DMS 273 (cell line): ENCODE data around the gene KSR1.
A peak's percentile ranks its signal among the peaks of the same experiment; 100 is the strongest.
"Not testable (repeated sequence)": the region's sequence is repeated elsewhere in the genome, so short reads cannot be mapped to it uniquely, and the experiment has no call there.

Source experiments
- DNase-seq: peaks from one replicate; lab custom pipeline; 2025; ENCODE audit not compliant: unreplicated experiment; lab: John Stamatoyannopoulos, UW

KSR1 gene

DNA sequence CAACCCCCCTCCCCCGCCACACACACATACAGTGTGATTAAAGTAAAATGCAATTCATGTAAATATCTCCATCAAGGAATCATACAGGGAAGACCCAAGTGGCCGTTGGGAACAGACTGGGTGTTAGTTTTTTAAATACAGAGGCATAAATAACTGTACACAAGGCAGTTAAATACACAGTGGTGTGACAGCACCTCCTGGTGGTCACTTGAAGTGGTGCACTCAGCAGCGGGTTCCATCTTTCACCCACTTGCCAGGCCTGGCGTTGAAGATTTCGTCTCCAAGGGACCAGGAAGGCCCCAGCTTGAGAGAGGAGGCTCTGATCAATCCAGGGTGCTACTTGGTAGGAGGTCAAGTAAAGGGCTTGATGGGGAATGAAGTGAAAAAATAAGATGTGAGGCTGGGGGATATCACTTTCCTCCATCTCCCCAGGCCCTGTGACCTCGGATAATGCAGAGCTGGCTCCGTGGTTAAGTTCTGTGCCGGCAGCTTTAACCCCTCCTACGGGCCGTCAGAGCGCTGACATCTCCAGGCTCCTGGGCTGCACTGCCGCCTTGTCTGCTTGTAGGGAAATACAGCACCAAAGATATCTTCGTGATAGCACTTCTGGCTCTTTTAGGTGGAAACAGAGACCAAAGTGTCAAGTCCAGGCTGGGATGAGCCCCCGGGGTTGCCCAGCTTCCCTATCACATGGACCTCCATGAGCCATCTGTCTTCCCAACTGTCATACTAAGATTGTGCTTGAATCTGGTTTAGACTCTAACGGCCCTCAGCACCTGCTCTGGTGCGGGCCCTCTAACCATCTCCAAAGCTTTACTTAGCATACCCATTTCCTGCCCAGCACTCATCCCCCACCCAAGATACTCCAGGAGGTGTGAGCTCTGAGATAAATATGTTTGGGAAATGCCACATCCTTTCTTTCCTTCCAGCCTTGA lies 195.4 kb downstream of the KSR1 start:
- peak; percentile 82 for DNase-seq

DNA sequence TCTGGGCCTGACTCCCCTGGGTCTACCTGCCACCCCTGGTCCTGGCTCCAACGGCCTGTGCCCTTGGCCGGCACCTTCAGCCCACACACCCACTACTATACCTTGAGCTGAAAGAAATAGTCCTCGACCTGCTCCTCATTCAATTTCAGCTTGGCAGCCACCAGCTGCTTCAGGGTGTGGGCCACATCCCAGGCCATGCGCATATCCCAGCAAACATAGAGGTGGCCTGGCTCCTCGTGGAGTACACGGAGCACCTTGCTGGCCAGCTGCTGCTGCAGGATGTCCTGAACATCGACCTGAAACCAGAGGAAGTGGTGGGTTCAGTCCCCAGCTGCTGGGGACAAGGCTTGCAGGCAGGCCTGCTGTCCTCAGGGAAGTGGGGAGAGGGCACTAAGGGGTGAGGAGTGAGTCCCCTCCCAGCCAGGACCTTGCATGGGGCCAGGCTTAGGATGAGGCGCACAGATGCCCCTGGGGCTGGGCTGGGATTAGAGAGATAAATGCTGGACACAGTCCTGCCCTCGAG lies 197.3 kb downstream of the KSR1 start:
- DNase-seq, result not testable (repeated sequence)

DNA sequence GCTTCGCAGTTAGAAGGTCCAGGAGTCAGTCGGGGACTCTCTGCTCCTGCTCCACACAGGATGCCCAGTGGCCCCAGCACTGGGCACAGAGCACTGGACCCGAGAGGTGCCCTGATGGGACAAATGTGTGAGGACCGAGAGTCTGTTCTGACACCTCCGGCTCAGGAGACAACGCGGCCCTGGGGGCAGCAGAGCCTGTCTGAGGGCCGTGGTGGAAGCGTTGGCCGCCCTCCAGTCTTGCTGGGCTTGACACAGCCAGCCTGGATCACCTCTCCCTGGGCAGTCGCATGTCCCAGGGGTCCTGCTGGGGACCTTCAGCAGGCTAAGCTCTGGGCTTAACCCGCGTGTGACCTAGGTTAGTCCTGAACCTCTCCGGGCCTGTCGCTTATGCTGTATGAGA lies 197.9 kb downstream of the KSR1 start:
- no peak for DNase-seq

DNA sequence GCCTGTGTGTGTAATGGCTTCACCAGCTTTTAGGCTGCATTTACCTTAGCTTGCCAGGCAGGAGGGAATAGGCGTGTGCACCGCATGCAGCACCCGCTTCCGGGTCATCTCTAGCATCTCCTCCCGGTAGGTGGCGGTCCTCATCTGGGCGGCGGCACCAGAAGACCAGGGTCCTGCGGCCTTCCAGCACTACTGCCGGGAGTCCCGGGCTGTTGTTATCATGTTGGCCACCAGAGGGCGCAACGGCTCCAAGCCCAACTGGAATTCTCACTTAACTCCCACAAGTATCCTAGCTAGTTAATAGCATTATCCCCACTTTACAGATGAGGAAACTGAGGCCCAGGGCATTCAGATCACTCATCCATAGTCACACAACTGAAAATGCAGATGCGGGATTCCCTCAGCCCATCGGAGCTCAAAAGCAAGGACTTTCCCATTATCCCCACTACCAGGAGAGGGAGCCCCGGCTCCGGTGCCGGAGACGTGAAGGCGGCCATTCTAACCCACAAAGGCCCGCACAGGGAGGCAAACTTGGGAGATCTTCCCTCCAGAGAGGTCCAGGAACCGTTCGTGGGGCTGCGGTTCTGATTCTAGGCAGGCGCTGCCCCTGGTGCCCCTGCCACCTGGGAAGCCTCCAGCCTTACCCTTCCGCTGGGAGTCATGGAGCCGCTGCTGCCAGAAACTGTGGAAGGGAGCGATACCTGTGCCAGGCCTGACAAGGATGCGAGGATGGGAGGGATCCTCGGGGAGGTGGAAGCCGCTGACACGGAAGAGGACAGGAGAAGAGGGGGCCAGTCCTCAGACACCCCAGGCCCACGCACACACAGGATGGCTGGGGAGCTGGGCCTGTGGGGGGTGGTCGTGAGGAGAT lies 198.6 kb downstream of the KSR1 start:
- DNase-seq, result peak; percentile 94

DNA sequence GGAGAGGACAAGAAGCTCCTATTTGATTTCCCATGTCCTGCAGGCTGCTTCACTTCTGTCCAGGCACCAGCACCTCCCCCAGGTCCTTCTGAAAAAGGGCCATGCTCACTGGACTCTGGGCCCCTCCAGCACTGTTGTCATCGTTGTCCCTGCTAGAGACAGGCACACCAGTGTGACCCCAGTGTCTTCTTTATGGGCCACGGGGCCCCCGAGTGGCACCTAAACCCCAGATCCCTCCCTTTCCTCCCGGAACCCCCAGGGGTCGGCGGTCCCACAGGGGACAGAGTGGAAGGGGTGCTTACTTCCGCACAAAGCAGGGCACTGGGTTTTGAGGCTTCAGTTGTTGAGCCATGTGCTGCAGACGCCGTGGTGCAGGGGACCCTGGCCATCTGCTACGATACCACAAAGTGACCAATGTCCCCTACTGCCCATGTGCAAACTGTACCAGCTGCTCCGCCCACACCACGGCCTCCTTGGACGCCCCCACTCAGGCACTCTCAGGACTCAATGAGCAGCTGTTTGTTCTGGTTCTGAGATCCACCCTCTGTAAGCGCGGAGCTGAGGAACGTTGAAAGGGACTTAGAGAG lies 199.4 kb downstream of the KSR1 start:
- not testable (repeated sequence) for DNase-seq

DNA sequence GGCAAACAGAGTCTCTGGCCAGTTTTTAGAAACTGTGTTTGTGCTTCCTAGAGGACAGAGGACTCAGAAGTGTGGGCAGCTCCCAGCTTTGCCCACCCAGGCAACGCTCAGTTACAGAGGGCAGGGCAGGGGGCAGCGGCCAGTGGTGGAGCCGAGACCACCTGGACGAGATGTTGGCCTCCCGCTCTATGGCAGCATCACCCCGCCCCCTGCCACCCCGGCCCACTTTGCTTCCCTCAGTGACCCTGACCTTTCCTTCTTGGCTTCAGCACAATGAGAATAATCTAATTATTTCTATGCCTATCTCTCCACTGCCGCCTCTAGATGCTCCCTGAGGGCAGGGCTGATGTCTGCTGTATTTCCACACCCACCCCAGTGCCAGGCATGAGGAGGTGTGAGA lies 200.4 kb downstream of the KSR1 start:
- not testable (repeated sequence) for DNase-seq

DNA sequence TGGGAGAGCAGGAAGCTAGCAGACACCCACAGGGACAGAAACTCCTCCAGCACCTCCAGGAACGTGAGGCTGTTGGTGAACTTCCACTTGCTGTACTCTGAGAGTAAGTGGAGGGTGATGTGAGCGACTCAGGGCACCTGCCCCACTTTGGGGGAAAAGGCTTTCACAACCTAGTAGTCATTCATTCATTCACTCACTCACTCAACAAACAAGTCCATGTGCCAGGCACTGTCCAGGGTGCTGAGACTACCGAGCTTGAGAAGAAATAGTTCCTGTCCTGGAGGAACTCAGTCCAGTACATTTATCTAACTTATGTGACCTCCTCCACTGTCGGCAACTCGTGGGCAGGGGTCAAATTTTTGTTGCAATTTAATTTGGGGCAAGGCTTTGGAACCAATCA lies 201.4 kb downstream of the KSR1 start:
- DNase-seq, result peak; percentile 39

DNA sequence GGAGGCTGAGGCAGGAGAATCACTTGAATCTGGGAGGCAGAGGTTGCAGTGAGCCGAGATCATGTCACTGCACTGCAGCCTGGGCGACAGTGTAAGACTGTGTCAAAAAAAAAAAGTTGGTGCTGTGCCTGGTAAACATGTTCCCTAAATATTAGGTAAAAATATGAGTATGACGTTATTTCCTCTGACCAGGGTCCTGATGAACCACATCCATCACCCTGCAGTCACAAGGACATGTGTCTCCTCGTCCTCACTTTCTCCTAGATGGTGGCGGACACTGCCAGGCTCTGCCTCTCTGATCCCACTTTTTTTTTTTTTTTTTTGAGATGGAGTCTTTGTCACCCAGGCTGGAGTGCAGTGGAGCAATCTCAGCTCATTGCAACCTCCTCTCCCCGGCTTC lies 203.4 kb downstream of the KSR1 start:
- DNase-seq, result no peak

DNA sequence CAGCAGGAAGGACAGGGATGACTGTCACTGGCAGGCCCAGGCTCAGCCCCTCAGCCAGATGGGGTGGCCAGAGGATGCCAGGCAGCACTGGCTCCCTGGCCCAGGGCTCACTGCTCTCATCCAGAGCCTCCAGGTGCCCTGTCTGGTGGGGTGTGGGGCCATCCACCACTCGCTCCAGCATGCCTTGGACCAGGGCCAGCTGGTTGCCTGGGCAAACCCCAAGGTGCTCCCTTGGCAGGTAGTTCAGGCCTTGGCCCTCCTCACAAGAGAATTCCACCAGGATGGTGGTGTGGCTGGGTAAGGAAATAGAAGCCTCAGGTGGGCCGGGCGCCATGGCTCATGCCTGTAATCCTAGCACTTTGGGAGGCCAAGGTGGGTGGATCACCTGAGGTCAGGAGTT lies 204.2 kb downstream of the KSR1 start:
- no peak for DNase-seq

DNA sequence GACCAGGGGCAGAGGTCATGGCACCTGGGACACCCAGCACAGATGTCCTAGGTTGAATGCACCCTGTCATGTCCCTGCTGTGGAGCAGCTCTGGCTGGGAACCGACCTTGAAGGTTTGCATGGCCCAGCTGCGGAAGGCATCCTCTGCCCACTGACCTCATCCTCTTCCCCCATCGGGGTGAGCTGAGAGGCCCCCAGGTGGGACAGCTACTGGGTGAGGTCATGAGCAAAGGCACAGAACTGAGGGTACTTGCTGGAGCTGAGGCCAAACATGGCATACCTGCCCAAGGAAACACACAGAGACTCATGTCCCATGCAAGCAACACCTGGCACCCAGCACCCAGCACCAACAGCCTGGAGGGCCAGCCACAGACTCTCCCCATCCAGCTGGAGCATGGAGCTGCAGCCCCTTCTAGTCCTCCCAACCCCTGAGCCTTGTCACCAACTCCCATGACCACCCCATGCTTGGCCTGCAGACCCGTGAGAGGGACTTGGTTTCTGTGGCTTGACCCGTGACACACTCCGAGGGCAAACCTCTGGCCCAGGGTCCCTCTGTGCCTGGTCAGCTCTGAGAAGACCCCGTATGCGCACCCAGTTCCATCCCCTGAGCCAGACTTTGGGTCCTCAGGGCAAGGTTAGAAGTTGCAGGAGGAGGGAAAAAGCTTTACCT lies 207.8 kb downstream of the KSR1 start:
- no peak for DNase-seq

DNA sequence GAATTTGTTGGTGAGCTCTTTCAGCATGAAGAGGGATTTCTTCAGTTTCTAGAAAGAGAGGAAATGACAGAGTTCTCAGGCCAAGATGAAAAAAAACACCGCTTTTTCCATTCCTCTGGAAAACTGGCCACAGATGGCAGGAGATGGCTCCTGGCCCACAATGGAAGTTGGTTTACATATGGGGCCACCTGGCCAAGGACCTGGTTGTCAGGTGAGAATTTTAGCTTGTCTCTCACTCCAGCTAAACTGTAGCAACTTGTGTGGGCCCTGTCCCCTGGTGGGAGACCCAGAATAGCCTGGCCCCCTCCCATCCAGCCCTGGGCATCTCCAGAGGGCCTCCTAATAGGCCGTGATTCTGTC lies 208.3 kb downstream of the KSR1 start:
- peak; percentile 35 for DNase-seq

DNA sequence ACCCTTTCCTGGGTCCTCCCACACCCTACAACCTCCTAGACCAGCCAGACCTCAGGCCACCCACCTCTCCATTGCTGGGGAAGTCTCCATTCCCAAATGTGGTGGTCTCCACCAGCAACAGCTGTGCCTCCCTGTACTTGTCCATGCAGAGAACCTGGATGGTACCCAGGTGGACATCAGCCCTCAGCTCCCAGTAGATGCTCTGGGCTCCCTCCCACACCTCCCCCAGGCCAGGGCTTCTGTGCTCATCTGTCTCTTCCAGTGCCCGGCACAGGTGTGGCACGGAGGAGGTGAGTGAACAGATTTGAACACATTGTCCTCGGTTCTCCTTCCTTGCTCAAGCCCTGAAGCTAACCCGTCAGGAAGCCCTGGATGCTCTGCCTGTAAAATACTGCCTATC lies 209.3 kb downstream of the KSR1 start:
- DNase-seq, result no peak

DNA sequence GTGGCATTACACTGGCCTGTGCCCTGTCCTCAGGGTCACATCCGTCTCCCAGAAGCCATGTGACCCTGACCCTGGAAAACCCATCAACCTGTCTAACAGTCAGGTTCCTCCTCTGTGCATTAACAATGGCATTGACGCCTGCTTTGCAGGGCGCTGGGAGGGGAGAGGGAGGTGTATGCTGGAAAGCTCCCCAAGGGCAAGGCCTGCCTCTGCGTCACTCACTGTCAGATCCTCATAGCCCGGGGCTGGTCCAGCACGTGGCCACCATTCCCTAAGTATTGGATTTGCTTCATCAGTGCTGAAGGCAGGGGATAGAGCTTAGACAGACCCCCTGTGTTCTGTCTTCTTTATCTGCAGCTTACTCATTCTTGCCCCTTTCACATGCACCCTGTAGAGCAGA lies 210.0 kb downstream of the KSR1 start:
- not testable (repeated sequence) for DNase-seq

DNA sequence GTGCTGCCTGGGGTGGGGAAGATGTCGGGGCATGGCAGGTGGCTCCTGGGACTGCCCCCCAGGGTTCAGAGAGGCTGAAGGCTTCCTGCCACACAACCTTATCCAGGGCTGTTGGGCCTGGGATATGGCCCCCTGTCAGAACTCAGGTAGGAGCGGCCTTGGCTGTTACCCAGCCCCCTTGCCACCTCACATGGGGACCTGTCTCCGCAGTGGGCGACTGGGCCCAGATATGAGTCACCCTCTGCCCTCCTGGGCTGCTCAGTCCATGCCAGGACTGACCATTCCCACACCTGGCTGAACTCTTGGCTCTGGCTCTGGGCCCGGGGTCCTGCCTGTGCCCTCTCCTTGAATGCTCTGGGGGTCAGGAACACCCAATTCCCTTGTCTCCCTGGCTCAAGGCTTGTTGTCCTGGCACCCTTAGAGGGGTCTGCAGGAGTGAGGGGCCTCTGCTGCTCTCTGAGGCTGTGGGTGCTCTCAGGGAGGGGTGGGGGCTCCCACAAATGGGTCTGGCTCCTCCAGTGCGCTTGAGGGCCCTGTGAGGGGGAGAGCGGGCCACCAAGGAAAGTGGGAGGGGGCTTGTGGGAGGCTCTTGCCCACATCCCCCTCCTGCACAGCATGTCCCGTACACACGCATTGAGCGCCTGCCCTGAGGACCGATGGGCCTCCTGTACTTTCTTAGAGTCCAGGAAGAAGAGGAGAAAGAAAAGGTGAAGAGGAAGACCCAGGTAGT lies 210.7 kb downstream of the KSR1 start:
- DNase-seq, result no peak

DNA sequence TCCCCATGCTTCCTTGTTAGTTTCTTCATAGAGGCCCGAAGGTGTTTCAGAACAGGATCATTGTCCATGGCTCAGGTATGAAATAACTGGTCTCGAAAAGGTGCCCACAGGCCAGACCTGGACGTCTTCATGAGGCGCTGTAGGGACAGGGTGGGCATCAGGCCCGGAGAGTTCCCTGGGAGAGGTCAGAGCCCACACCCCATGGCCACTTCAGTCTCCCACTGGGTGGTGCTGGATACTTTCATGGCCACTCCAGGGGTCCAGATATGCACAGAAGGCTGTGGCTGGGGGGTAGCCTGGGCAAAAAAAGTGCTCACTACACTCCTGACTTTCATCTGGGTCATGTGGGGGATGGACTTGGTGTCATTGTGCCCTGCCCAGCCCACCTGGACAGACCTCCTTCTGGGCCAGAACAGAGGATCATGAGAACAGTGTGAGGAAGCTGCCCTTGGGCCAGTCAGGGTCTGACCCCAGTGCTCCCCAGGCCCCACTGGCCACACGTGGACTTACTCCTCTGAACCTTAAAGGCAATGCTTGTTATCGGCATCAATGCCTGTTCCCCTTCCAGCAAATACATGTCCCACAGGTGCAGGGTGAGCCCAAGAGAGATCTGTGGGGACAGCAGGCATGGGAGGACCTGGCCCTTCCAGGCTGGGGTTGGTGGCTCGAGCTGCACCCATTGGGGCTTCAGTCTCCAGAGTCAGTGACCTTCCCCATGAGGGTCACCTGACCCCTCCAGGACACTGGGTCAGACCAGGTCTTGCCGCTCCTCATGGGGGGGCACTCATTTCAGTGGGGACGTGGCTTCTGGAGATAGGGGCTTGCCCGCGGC lies 211.6 kb downstream of the KSR1 start:
- no peak for DNase-seq

DNA sequence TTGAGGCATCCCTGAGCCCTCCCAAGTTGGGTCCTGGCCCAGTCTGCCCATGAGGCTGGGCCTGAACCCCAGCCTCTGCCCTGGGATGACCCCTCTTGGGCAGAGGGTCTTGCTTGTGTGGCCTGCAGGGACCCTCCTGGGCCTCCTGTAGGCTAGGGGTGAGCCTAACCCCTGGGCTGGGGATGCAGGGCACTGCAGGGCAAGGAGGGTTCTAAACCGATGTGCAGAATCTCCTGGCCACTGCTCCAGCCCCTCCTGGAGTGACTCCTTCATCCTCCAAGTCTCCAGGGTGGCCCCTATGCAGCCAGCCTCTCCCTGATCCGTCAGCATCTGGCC lies 212.2 kb downstream of the KSR1 start:
- DNase-seq, result no peak

DNA sequence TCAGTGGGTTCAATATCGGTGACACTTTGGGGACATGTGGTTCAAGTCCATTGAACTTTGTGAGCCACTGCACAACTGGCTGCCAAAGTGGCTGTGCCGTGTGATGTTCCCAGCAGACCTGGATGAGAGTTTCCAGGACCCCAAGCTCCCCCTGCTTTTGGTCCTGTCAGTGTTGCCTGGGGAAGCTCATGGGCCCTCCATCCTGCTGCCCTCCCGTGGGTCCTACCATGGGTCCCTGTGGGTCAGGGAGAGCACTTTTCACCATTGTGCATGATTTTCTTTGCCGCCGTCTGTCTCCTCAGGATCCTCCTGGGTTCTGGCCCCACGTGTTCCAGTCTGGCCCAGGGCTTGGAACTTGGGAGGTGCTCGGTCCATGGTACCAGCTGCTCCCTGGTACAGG lies 212.9 kb downstream of the KSR1 start:
- DNase-seq, result no peak

DNA sequence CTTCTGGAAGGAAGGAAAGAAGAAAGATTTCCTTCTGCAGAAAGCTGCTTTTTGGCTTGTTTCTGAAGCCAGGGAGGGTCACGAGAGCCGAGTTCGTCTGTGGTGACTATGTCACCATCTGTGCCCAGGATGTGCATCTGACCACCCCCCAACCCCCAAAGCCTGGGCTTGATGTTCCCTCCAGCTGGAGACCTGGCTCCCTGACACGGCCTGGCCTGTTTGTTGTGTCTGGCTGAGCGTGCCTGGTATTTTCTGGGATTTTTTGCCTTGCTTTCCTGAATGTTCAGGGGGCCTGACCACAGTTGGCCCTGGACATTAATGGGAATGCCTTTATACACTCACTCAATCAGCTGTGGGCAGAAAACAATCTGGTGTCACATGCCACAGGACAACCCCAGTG lies 213.6 kb downstream of the KSR1 start:
- DNase-seq, result no peak

DNA sequence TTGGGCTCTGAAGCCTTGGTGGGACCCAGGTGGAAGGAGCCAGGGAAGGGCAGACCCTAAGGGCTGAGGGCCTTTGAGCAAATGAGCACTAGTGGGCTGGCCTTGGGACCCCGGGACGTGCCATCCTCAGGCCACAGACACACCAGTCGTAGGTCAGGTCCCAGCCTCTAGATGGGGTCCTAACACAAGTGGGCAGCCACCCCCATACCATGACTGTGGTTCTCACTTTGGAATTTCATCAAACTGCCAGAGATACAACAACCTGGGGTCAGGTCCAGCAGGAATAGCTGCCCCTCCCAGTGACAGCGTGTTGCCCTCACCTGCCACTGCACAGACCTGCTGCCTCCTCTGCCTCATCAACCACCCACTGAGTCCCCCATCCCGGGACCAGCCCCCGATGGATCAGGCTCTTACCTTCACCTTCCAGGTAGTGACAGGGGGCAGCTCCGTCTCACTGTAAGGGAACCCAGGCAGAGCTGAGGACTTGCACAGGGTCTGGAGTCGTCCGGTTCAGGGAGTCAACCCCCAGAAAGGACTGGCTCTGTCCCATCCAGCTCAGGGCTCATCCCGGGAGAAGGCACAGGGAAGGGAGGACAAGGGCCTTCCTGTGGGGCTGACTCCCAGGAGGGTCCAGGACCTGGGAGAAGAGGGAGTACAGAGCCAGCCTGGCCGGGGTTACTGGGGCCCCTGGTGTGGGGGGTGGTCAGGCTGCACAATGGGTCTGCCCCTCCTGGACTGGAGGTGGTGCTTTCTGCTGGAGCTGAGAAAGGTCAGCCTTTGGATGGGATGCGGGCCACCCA lies 214.7 kb downstream of the KSR1 start:
- peak; percentile 16 for DNase-seq
